Psoas muscle (tissue), 8 donors: Measurements from ENCODE around the gene NEAT1. TPM values are rescaled to one million over a fixed set of nuclear protein-coding genes. Genes with fewer than 3 reads are reported as not detected.

Experiments used
- ATAC-seq, 4 donors: fragments of 200-7000 bp; cut with Tn5 transposase; one replicate each; pipeline ENCODE4 v1.9.1; 2020; ENCODE audit warnings: moderate library complexity in 3 of 4, mild to moderate bottlenecking in 2 of 4
- DNase-seq, 2 donors: peaks; one replicate each; pipeline ENCODE4 v3.0.0-alpha.2; 2020
- H3K27ac ChIP-seq: fragments of 200-600 bp; one replicate; pipeline ENCODE4 v1.8.0; 2022
- H3K27me3 ChIP-seq, 3 donors: fragments of 200-600 bp in 1 of 3; one replicate each; pipeline versions ENCODE4 v1.6.1 to v1.8.0; 2013 to 2022; ENCODE audit warnings: low read length in 2 of 3, mild to moderate bottlenecking in 2 of 3, moderate library complexity in 1 of 3; ENCODE audit not compliant: insufficient read depth in 3 of 3
- H3K36me3 ChIP-seq, 2 donors: fragments of 200-600 bp in 1 of 2; one replicate each; pipeline versions ENCODE4 v1.6.1 to v1.8.0; 2013 to 2022; ENCODE audit warnings: low read depth in 1 of 2, mild to moderate bottlenecking in 1 of 2, moderate library complexity in 1 of 2; ENCODE audit not compliant: insufficient read depth in 1 of 2
- H3K4me1 ChIP-seq: fragments of 200-600 bp; one replicate; pipeline ENCODE4 v1.8.0; 2022
- H3K4me3 ChIP-seq: fragments of 200-600 bp; one replicate; pipeline ENCODE4 v1.8.0; 2022; ENCODE audit warnings: mild to moderate bottlenecking
- H3K9me3 ChIP-seq: fragments of 200-600 bp; one replicate; pipeline ENCODE4 v1.8.0; 2022
- CTCF ChIP-seq: fragments of 200-600 bp; IDR thresholded peaks from one replicate; pipeline ENCODE4 v1.8.0; 2022; ENCODE audit warnings: antibody characterized with exemption
- WGBS, 3 donors: extraction: QIAGEN DNeasy Blood & Tissue Kit; methylation state at CpG; one replicate each; pipeline versions ENCODE4 v1.1.6 to v1.1.7; 2013; 5-methylcytosine and 5-hydroxymethylcytosine counted together
- intact Hi-C, 2 donors: fragments of 100-400 bp; cut with DNase I; formaldehyde crosslinking; loops; one replicate each; pipeline versions ENCODE4 v1.11.0 to v1.14.2; 2022
- polyA plus RNA-seq, 3 donors: library from polyadenylated mRNA; stranded (reverse); fragments of 200-250 nt; gene quantifications; one replicate each; pipeline ENCODE4 v1.2.3, GENCODE V29; 2013
- total RNA-seq, 4 donors: library from RNA; stranded (reverse); fragmentation: NEBNext Ultra II Directional in 2 of 4; extraction: Animal tissue kit (Norgen Biotek cat#: 25700) in 2 of 4; gene quantifications; one replicate each; pipeline versions ENCODE4 v1.2.1 to v1.2.4, GENCODE V29; 2021 to 2023
- donor health status: healthy with polysubstance abuse.
- donor health status: DM: no; HTN: no; CAD: no; lungs with moderate emphysema.
- donor health status: Bipolar disorder and iron deficiency.
- donor health status: healthy.
- donor health status: DM: yes; HTN: yes; CAD: no.
- donor health status: DM: no; HTN: no; CAD: no.
- donor health status: DM: no; HTN: no; CAD: no.
- donor health status: DM: yes; HTN: yes; CAD: no.

NEAT1 gene
- total and polyA plus RNA-seq, 7 donors = 474 to 1,759 (median 716) TPM

- Histone ChIP-seq H3K27me3 (no peaks in the 10 kb centered on the region), H3K9me3 (no peaks in the 10 kb centered on the region), H3K27ac (peak overlapping the region; percentile 89), H3K4me3 (no peak overlapping the region), H3K4me1 (peaks cover 15% of the 10 kb centered on the region), H3K36me3 (no peaks in the 10 kb centered on the region)
- peak in 3 of 4 donors; percentile 5 to 12 (median 5) for ATAC-seq
- intact Hi-C loops = no loop called here
- DNase-seq = peak; percentile 37 to 66
- WGBS, 3 donors = 58 to 67% (median 62%) methylated on average over 8 of the region's 8 CpGs
- no peak for TF ChIP-seq CTCF
Observed at GRCh38 chr11:65452806-65453490, 30.4 kb downstream of the NEAT1 start.

DNA sequence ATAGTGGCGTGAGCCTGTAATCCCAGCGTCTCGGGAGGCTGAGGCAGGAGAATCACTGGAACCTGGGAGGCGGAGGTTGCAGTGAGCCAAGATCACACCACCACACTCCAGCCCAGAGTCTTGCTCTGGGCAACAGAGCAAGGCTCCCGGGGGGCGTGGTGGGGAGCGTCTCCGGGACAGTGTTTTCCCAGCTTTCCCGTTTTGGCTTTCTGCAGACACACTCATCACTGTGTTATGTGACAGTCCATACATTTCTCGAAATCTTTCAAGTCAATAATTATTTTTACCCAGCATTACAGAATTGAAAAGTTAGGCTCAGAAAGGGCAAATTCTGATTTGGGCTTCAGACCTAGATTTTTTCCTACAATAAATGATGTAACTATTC is 31.7 kb downstream of the NEAT1 start:
- no peaks in the 10 kb centered on the region for H3K27me3 ChIP-seq
- H3K9me3 ChIP-seq = no peaks in the 10 kb centered on the region
- peak overlapping the region; percentile 89 for H3K27ac ChIP-seq
- peak in 1 of 2 donors; percentile 71 for DNase-seq
- peaks cover 15% of the 10 kb centered on the region for H3K4me1 ChIP-seq
- ATAC-seq = peak; percentile 2 to 22 (median 10)
- whole genome bisulfite sequencing, 3 donors = 61 to 63% (median 61%) methylated on average over 10 of the region's 10 CpGs
- intact Hi-C loops = no loop called here
- H3K4me3 ChIP-seq = peak overlapping the region; percentile 68
- TF ChIP-seq CTCF = no peak
- H3K36me3 ChIP-seq = no peaks in the 10 kb centered on the region

- DNase-seq (peak; percentile 89 to 95), ATAC-seq (peak; percentile 63 to 83 (median 72))
- Histone ChIP-seq H3K4me3 (peak overlapping the region; percentile 68), H3K27me3 (no peaks in the 10 kb centered on the region), H3K9me3 (no peaks in the 10 kb centered on the region), H3K27ac (peak overlapping the region; percentile 89), H3K4me1 (peaks cover 15% of the 10 kb centered on the region), H3K36me3 (no peaks in the 10 kb centered on the region)
- TF ChIP-seq CTCF = no peak
- intact Hi-C loops = no loop called here
- 2 to 6% (median 3%) methylated on average over 43 to 47 of the region's 47 CpGs for WGBS, 3 donors
Observed at GRCh38 chr11:65454696-65455456, 32.3 kb downstream of the NEAT1 start.

- intact Hi-C loops = no loop called here
- peak overlapping the region; percentile 89 for H3K27ac ChIP-seq
Observed at GRCh38 chr11:65456418-65456817, 33.8 kb downstream of the NEAT1 start.

More at GRCh38 chr11:65456418-65456817, 33.8 kb downstream of the NEAT1 start:
- ATAC-seq = no peak
- no peaks in the 10 kb centered on the region for H3K27me3 ChIP-seq
- peaks cover 15% of the 10 kb centered on the region for H3K4me1 ChIP-seq
- WGBS, 3 donors = 89 to 96% (median 89%) methylated on average over 3 of the region's 3 CpGs
- DNase-seq = no peak
- no peak for TF ChIP-seq CTCF
- H3K9me3 ChIP-seq = no peaks in the 10 kb centered on the region
- H3K4me3 ChIP-seq = peak overlapping the region; percentile 68
- no peaks in the 10 kb centered on the region for H3K36me3 ChIP-seq
